Neural cell (in vitro differentiated cells): ENCODE results near the gene RAB3A.

Source experiments
- POLR2AphosphoS5 ChIP-seq: IDR thresholded peaks from 2 replicates; pipeline ENCODE4 v1.6.1; 2012
- TF ChIP-seq, protein P1 (sequence below): fragments of 450-650 bp; IDR thresholded peaks from 2 replicates; pipeline ENCODE4 v1.5.1; 2014; ENCODE audit warnings: antibody characterized with exemption, mild to moderate bottlenecking, moderate library complexity; ENCODE audit not compliant: poor library complexity, severe bottlenecking

- TF ChIP-seq, protein P1, sequence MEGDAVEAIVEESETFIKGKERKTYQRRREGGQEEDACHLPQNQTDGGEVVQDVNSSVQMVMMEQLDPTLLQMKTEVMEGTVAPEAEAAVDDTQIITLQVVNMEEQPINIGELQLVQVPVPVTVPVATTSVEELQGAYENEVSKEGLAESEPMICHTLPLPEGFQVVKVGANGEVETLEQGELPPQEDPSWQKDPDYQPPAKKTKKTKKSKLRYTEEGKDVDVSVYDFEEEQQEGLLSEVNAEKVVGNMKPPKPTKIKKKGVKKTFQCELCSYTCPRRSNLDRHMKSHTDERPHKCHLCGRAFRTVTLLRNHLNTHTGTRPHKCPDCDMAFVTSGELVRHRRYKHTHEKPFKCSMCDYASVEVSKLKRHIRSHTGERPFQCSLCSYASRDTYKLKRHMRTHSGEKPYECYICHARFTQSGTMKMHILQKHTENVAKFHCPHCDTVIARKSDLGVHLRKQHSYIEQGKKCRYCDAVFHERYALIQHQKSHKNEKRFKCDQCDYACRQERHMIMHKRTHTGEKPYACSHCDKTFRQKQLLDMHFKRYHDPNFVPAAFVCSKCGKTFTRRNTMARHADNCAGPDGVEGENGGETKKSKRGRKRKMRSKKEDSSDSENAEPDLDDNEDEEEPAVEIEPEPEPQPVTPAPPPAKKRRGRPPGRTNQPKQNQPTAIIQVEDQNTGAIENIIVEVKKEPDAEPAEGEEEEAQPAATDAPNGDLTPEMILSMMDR, result peak; percentile 58
- TF ChIP-seq POLR2AphosphoS5, result no peak
Observed at GRCh38 chr19:18160971-18161635, 42.7 kb downstream of the RAB3A start.
